B cell (primary cell): Measurements from ENCODE around the gene POC5. TPM values are rescaled to one million over a fixed set of nuclear protein-coding genes. Genes with fewer than 3 reads are reported as not detected.

Source experiments
- ATAC-seq: fragments of 200-7000 bp; cut with Tn5 transposase; one replicate; pipeline ENCODE4 v1.10.0; 2021; ENCODE audit warnings: low read depth, mild to moderate bottlenecking, moderate number of reproducible peaks, moderate library complexity
- CTCF ChIA-PET: fragments of 350-600 bp; sonication (Branson Sonifier 250); formaldehyde crosslinking; loops from one replicate; lab custom pipeline; 2021; ENCODE audit warnings: antibody characterized with exemption, inconsistent platforms; lab: Charles Lee
- POLR2A ChIA-PET: fragments of 350-600 bp; sonication (Branson Sonifier 250); formaldehyde crosslinking; loops from one replicate; lab custom pipeline; 2021; ENCODE audit warnings: antibody characterized with exemption; lab: Charles Lee
- DNase-seq: peaks from one replicate; pipeline ENCODE4 v3.0.0; 2013
- H2AFZ ChIP-seq: 2 replicates; pipeline ENCODE4 v1.6.1; 2012; ENCODE audit warnings: mild to moderate bottlenecking, low read depth, low read length; ENCODE audit not compliant: insufficient read depth, poor library complexity, severe bottlenecking
- H3K27ac ChIP-seq, 2 donors: 1 replicate in 1 of 2; 2 replicates in 1 of 2; pipeline ENCODE4 v1.5.1; 2012 to 2013; ENCODE audit warnings: low read length in 2 of 2, mild to moderate bottlenecking in 2 of 2, moderate library complexity in 1 of 2
- H3K27me3 ChIP-seq, 4 experiments: fragments of 200-600 bp in 1 of 4; sonication (generic) in 1 of 4; replicated peaks in 1 of 4; 1 replicate in 2 of 4; 2 replicates in 2 of 4; pipeline versions ENCODE4 v1.6.1 to v1.7.0; 2013 to 2016; ENCODE audit warnings: low read length in 3 of 4, mild to moderate bottlenecking in 2 of 4, mixed read lengths in 1 of 4, moderate library complexity in 1 of 4; ENCODE audit not compliant: insufficient read depth in 4 of 4, control insufficient read depth in 3 of 4; ENCODE audit errors: control extremely low read depth in 1 of 4
- H3K36me3 ChIP-seq, 2 experiments: replicated peaks in 1 of 2; 1 replicate in 1 of 2; 2 replicates in 1 of 2; pipeline versions ENCODE4 v1.6.1 to v1.7.1; 2013; ENCODE audit warnings: low read length in 1 of 2; ENCODE audit not compliant: insufficient read depth in 2 of 2, control insufficient read depth in 1 of 2; ENCODE audit errors: control extremely low read depth in 1 of 2, extremely low read depth in 1 of 2
- H3K4me1 ChIP-seq, 2 donors: fragments of 200-600 bp in 1 of 2; sonication (generic) in 1 of 2; 1 replicate in 1 of 2; 2 replicates in 1 of 2; pipeline versions ENCODE4 v1.5.1 to v1.6.1; 2013 to 2017; ENCODE audit warnings: low read length in 2 of 2; ENCODE audit not compliant: control insufficient read depth in 2 of 2, insufficient read depth in 2 of 2
- H3K4me2 ChIP-seq: replicated peaks from 2 replicates; pipeline ENCODE3; 2012; ENCODE audit warnings: mild to moderate bottlenecking, low read depth, low read length; ENCODE audit not compliant: poor library complexity, severe bottlenecking
- H3K4me3 ChIP-seq, 5 experiments: fragments of 200-600 bp in 1 of 5; sonication (generic) in 1 of 5; 1 replicate in 3 of 5; 2 replicates in 2 of 5; pipeline versions ENCODE4 v1.5.1 to v1.7.0; 2011 to 2016; ENCODE audit warnings: low read length in 4 of 5, mild to moderate bottlenecking in 4 of 5, low read depth in 2 of 5, control low read depth in 1 of 5, moderate library complexity in 1 of 5; ENCODE audit not compliant: insufficient read depth in 1 of 5; ENCODE audit errors: control extremely low read depth in 1 of 5, extremely low read depth in 1 of 5
- H3K79me2 ChIP-seq: fragments of 200-600 bp; sonication (generic); one replicate; pipeline ENCODE4 v1.6.0; 2016; ENCODE audit warnings: low read length; ENCODE audit not compliant: control insufficient read depth, insufficient read depth
- H3K9ac ChIP-seq: fragments of 200-600 bp; sonication (generic); 2 replicates; pipeline ENCODE4 v1.6.1; 2017; ENCODE audit warnings: mild to moderate bottlenecking, low read length, moderate library complexity
- H3K9me3 ChIP-seq, 3 donors: one replicate each; pipeline versions ENCODE4 v1.6.1 to v1.7.1; 2013; ENCODE audit warnings: low read length in 2 of 3; ENCODE audit not compliant: control insufficient read depth in 2 of 3, insufficient read depth in 1 of 3; ENCODE audit errors: control extremely low read depth in 1 of 3
- H4K20me1 ChIP-seq: 2 replicates; pipeline ENCODE4 v1.6.0; 2012; ENCODE audit warnings: mild to moderate bottlenecking, low read length; ENCODE audit not compliant: insufficient read depth, control insufficient read depth, poor library complexity, severe bottlenecking
- H3K27ac Mint-ChIP-seq: one replicate; pipeline ENCODE4 v1.8.0; 2021; ENCODE audit warnings: mixed read lengths
- H3K27me3 Mint-ChIP-seq: one replicate; pipeline ENCODE4 v1.8.0; 2021; ENCODE audit warnings: mixed read lengths
- H3K4me1 Mint-ChIP-seq: one replicate; pipeline ENCODE4 v1.8.0; 2021; ENCODE audit warnings: mixed read lengths
- H3K4me3 Mint-ChIP-seq: one replicate; pipeline ENCODE4 v1.8.0; 2021; ENCODE audit warnings: mixed read lengths
- H3K9me3 Mint-ChIP-seq: one replicate; pipeline ENCODE4 v1.8.0; 2022; ENCODE audit warnings: mixed read lengths; ENCODE audit not compliant: insufficient read depth
- CTCF ChIP-seq: fragments of 200-600 bp; IDR thresholded peaks from one replicate; pipeline ENCODE4 v1.8.0; 2022; ENCODE audit warnings: antibody characterized with exemption, mild to moderate bottlenecking
- EZH2 ChIP-seq: IDR thresholded peaks from 2 replicates; pipeline ENCODE4 v1.6.1; 2012; ENCODE audit warnings: borderline replicate concordance, low read depth, mild to moderate bottlenecking, moderate library complexity, low read length; ENCODE audit not compliant: insufficient read depth, poor library complexity, severe bottlenecking
- WGBS: methylation state at CpG from one replicate; pipeline ENCODE4 v1.1.5; 2013; ENCODE audit warnings: missing lambda C conversion rate; ENCODE audit not compliant: insufficient coverage; 5-methylcytosine and 5-hydroxymethylcytosine counted together
- intact Hi-C: fragments of 100-400 bp; cut with micrococcal nuclease; formaldehyde crosslinking; loops from one replicate; pipeline ENCODE4 v1.10.0; 2022
- polyA plus RNA-seq: library from polyadenylated mRNA; depleted of rRNA; stranded (reverse); fragments of >200 nt; gene quantifications from 2 replicates; pipeline ENCODE4 v1.2.3, GENCODE V29; 2012
- total RNA-seq, 2 donors: library from RNA; stranded (reverse); fragments of 120-200 nt in 1 of 2; gene quantifications; 1 replicate in 1 of 2; 2 replicates in 1 of 2; pipeline versions ENCODE4 v1.2.3 to v1.2.4, GENCODE V29; 2013 to 2022

POC5 gene
- total and polyA plus RNA-seq, 2 donors (not counting 1 experiment from before 2014, with no cell fraction given) = 22.7 to 25.4 TPM

- H3K4me1 Mint-ChIP-seq = peaks cover 17% of the 10 kb centered on the region
- no peaks in the 10 kb centered on the region for H3K79me2 ChIP-seq
- H3K4me1 ChIP-seq = peaks cover 5 to 13% of the 10 kb centered on the region in 2 donors
- H3K4me3 ChIP-seq = no peak overlapping the region
- H3K4me2 ChIP-seq = no peak overlapping the region
- H4K20me1 ChIP-seq = no peaks in the 10 kb centered on the region
- H3K9ac ChIP-seq = no peak overlapping the region
- ATAC-seq = no peak
- ChIA-PET CTCF (no interaction called here), POLR2A (no interaction called here)
- DNase-seq = no peak
- 100% methylated on average over 6 of the region's 6 CpGs for WGBS
- H2AFZ ChIP-seq = no peak overlapping the region
- intact Hi-C loops = no loop called here
- no peaks in the 10 kb centered on the region for H3K36me3 ChIP-seq
- no peak overlapping the region for H3K4me3 Mint-ChIP-seq
- no peaks in the 10 kb centered on the region for H3K27me3 ChIP-seq
- no peaks in the 10 kb centered on the region for H3K9me3 Mint-ChIP-seq
- no peak overlapping the region for H3K27ac Mint-ChIP-seq
- no peaks in the 10 kb centered on the region for H3K27me3 Mint-ChIP-seq
- no peaks in the 10 kb centered on the region for H3K9me3 ChIP-seq
- TF ChIP-seq EZH2 (no peak), CTCF (no peak)
- H3K27ac ChIP-seq = no peak overlapping the region
These were observed 50.4 kb downstream of the POC5 start for GRCh38 chr5:75666801-75667200.

- no peaks in the 10 kb centered on the region for H4K20me1 ChIP-seq
- no peaks in the 10 kb centered on the region for H3K36me3 ChIP-seq
- WGBS = no CpG with 5 or more reads among the region's 2 CpGs
- H3K27me3 Mint-ChIP-seq = no peaks in the 10 kb centered on the region
- CTCF ChIA-PET = interaction anchor here (0.8 to 1.1 kb wide), 2 partner anchors 14 to 17 kb away, joined by 3 read pairs; no protein-coding TSS in a partner anchor
- no peak overlapping the region for H3K27ac ChIP-seq
- ATAC-seq (no peak), DNase-seq (no peak)
- no peak overlapping the region for H3K27ac Mint-ChIP-seq
- no peak overlapping the region for H2AFZ ChIP-seq
- peaks cover 5 to 13% of the 10 kb centered on the region in 2 donors for H3K4me1 ChIP-seq
- intact Hi-C loops = no loop called here
- no peak overlapping the region for H3K4me2 ChIP-seq
- no peak for TF ChIP-seq EZH2
- no peak for TF ChIP-seq CTCF
- no peak overlapping the region for H3K4me3 ChIP-seq
- H3K27me3 ChIP-seq = no peaks in the 10 kb centered on the region
- no peaks in the 10 kb centered on the region for H3K79me2 ChIP-seq
- no peak overlapping the region for H3K9ac ChIP-seq
- no peaks in the 10 kb centered on the region for H3K9me3 Mint-ChIP-seq
- POLR2A ChIA-PET = no interaction called here
- no peaks in the 10 kb centered on the region for H3K9me3 ChIP-seq
- no peak overlapping the region for H3K4me3 Mint-ChIP-seq
- peaks cover 17% of the 10 kb centered on the region for H3K4me1 Mint-ChIP-seq
These were observed 52.3 kb downstream of the POC5 start for GRCh38 chr5:75664979-75665378.
